HG03432 (cell line): ENCODE measurements around the gene INTS14.
A peak's percentile ranks its signal among the peaks of the same experiment; 100 is the strongest.
"Not testable (repeated sequence)": the region's sequence is repeated elsewhere in the genome, so short reads cannot be mapped to it uniquely, and the experiment has no call there.

Experiments used
- ATAC-seq: cut with Tn5 transposase; IDR thresholded peaks from one replicate; pipeline ENCODE4 v1.9.1; 2021; ENCODE audit warnings: mild to moderate bottlenecking, moderate library complexity; ENCODE audit not compliant: unreplicated experiment

The INTS14 gene

GRCh38 chr15:65632780-65633375 is 21.9 kb upstream of the INTS14 start:
- ATAC-seq: no peak

GRCh38 chr15:65631503-65631902 is 20.6 kb upstream of the INTS14 start:
- peak; percentile 57 for ATAC-seq

GRCh38 chr15:65630760-65631159 is 19.8 kb upstream of the INTS14 start:
- peak; percentile 72 for ATAC-seq

GRCh38 chr15:65629548-65629947 is 18.6 kb upstream of the INTS14 start:
- ATAC-seq: no peak

- ATAC-seq: no peak
These were observed 15.9 kb upstream of the INTS14 start for GRCh38 chr15:65626856-65627255.

GRCh38 chr15:65623103-65623502 is 12.2 kb upstream of the INTS14 start:
- ATAC-seq: no peak

- no peak for ATAC-seq
These were observed 10.7 kb upstream of the INTS14 start, which contains the start of gene SLC24A1 for GRCh38 chr15:65621638-65622037. Gene SLC24A1 (plus strand): TSS chr15:65621938. CDS start chr15:65624081, 2,143 bp downstream.

- ATAC-seq: no peak
These were observed 9.9 kb upstream of the INTS14 start for GRCh38 chr15:65620833-65621232.

- no peak for ATAC-seq
These were observed 8.8 kb upstream of the INTS14 start for GRCh38 chr15:65619626-65620290.

GRCh38 chr15:65618560-65619109 is 7.7 kb upstream of the INTS14 start:
- no peak for ATAC-seq

- not testable (repeated sequence) for ATAC-seq
These were observed 5.0 kb upstream of the INTS14 start for GRCh38 chr15:65615887-65616286.

- no peak for ATAC-seq
These were observed 2.2 kb upstream of the INTS14 start for GRCh38 chr15:65612949-65613744.

- no peak for ATAC-seq
These were observed 1.6 kb upstream of the INTS14 start for GRCh38 chr15:65612616-65612946.

GRCh38 chr15:65611888-65612615 is 1.1 kb upstream of the INTS14 start:
- no peak for ATAC-seq

GRCh38 chr15:65603559-65603958 is 7.4 kb downstream of the INTS14 start:
- no peak for ATAC-seq

- no peak for ATAC-seq
These were observed 7.8 kb downstream of the INTS14 start for GRCh38 chr15:65603134-65603533.

- ATAC-seq: no peak
These were observed 11.3 kb downstream of the INTS14 start for GRCh38 chr15:65599677-65600076.

GRCh38 chr15:65598468-65598867 is 12.5 kb downstream of the INTS14 start:
- no peak for ATAC-seq

- no peak for ATAC-seq
These were observed 15.0 kb downstream of the INTS14 start for GRCh38 chr15:65595960-65596359.

- no peak for ATAC-seq
These were observed 23.8 kb downstream of the INTS14 start for GRCh38 chr15:65587094-65587493.

GRCh38 chr15:65584241-65584640 is 26.7 kb downstream of the INTS14 start:
- no peak for ATAC-seq
